C4-2B (cell line): ENCODE data around the gene LRRTM3.

ENCODE experiments used
- H3K27ac ChIP-seq: fragments of 450-650 bp; 2 replicates; pipeline ENCODE4 v1.5.1; 2017
- ZFX ChIP-seq: fragments of 450-650 bp; IDR thresholded peaks from 2 replicates; pipeline ENCODE4 v1.6.1; 2017
- TF ChIP-seq, protein P1 (sequence below): fragments of 450-650 bp; conservative IDR thresholded peaks from 2 replicates; pipeline ENCODE4 v1.5.1; 2017; ENCODE audit warnings: mild to moderate bottlenecking

The LRRTM3 gene

DNA sequence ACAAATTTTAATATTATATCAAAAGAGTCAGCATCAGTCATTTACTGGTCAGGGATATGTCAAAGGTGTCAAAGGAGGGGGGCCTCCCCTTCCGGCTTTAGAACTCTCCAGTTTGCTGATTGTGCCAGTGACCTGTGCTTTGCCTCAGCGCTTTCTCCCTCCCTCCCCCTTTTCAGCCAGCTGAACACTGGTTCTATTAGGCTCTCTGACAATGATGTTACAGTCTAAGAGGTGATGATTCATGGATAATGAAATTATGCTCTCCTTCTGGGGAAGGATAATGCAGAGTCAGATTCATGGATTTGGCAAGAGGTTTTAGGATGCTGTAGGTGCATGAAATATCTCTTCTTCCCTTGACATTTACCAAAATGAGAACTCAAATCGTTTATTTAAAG lies 6.1 kb downstream of the LRRTM3 start:
- no peak overlapping the region for H3K27ac ChIP-seq
- TF ChIP-seq, protein P1, sequence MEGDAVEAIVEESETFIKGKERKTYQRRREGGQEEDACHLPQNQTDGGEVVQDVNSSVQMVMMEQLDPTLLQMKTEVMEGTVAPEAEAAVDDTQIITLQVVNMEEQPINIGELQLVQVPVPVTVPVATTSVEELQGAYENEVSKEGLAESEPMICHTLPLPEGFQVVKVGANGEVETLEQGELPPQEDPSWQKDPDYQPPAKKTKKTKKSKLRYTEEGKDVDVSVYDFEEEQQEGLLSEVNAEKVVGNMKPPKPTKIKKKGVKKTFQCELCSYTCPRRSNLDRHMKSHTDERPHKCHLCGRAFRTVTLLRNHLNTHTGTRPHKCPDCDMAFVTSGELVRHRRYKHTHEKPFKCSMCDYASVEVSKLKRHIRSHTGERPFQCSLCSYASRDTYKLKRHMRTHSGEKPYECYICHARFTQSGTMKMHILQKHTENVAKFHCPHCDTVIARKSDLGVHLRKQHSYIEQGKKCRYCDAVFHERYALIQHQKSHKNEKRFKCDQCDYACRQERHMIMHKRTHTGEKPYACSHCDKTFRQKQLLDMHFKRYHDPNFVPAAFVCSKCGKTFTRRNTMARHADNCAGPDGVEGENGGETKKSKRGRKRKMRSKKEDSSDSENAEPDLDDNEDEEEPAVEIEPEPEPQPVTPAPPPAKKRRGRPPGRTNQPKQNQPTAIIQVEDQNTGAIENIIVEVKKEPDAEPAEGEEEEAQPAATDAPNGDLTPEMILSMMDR, result no peak
- TF ChIP-seq ZFX, result no peak

DNA sequence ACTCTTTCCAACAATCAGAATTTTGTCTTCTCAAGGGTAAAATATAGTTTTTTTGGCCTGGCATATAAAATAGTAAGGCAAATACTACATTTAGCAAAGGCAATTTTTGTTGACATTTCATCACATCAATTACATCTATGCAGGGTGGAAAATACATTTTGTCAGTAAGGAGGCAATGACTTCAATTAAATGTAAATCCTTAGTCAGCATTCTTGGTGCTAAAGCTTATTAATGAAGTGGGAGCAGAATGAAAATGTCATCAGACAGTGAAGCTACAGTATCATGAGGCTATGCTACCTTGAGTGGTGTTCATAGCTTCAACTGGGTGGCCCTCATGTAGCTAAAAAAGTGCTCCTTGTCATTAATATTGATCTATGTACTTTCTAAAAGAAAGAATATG lies 8.9 kb downstream of the LRRTM3 start:
- TF ChIP-seq, protein P1, result no peak
- no peak for TF ChIP-seq ZFX
- no peak overlapping the region for H3K27ac ChIP-seq

DNA sequence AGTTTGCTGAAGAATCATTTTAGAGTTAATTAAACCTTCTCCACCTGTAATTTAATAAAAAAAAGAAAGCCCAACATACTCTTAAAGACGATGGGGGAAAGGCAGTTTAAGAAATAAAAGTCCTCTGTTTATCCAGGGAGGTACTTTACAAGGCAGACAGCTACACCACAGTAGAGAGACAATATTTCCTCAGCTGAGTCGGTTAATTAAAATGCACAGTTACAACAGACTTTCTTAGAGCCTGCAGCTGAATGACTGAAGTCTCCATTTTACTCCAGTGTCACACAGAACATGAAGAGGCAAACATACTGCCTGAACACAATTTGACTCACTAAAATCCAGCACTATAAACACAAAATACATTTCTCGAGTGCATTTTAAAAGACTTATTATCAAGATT lies 15.1 kb downstream of the LRRTM3 start:
- no peak overlapping the region for H3K27ac ChIP-seq
- no peak for TF ChIP-seq ZFX
- TF ChIP-seq, protein P1, result no peak

DNA sequence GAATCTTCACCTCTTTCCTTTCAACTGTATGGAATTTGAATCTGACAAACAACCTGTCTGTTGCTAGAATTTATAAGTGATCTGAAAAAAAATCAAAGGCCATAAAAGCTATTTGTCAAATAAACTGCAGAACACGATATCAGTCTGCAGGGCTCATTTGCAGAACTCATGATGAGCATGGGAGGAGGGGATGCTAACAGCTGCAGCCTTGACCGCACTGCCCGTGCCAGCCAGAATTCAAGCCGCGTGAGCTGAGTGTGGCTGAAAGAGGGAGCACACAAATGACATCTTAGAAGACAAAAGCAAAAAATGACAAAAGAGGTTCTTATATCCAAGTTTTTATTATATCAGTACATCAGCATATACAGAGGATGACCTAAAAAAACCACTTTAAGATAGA lies 15.7 kb downstream of the LRRTM3 start:
- no peak overlapping the region for H3K27ac ChIP-seq
- TF ChIP-seq, protein P1, result no peak
- TF ChIP-seq ZFX, result no peak

DNA sequence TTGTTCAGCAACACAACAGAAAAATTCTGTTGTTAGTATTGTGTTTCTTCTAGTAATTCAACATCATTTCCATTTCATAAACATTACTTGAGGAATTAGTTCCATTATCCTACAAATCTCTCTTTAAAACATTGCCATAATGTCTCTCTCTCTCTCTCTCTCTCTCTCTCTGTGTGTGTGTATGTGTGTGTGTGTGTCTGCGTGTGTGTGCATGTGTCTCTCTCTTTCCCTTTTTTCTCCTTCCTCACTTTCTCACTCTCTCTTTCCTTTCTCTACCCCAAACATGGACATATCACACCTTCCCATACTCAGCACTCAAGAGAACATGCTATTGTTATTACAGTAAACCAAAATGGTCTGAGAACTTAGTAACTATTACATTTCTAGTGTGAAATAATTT lies 16.6 kb downstream of the LRRTM3 start:
- H3K27ac ChIP-seq, result no peak overlapping the region
- TF ChIP-seq, protein P1, result no peak

DNA sequence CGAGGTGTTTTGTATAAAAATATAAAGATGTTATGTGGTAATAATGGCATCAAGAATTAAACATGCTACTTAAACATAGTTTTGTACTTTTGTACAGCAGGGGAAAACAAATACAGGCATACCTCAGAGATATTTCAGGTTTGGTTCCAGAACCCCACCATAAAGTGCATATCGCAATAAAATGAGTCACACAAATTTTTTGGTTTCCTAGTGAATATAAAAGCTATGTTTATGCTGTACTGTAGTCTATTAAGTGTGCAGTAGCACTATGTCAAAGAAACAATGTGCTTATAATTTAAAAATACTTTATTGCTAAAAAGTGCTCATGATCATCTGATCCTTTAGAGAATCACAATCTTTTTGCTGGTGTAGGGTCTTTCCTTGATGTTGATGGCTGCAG lies 17.8 kb downstream of the LRRTM3 start:
- TF ChIP-seq ZFX, result no peak
- H3K27ac ChIP-seq, result no peak overlapping the region

DNA sequence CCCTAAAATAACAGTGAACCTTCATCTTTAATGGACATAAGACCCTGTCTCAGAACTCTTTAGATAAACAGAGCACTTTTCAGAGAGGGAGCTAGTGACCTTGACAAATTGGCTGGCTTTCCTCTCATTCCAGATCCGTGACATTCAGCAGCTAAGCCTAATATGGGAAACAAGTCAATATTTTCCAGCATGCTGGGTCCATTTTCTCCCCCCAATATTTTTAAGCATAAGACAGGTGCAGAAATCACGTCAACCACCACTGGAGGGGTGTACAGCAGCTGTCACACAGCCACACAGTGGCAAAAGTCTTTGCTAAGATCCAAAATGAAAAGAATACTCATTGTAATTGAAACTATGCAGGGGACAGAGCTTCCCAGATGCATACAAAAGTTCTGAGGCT lies 26.1 kb downstream of the LRRTM3 start:
- TF ChIP-seq, protein P1, result no peak
- TF ChIP-seq ZFX, result no peak
- H3K27ac ChIP-seq, result no peak overlapping the region

DNA sequence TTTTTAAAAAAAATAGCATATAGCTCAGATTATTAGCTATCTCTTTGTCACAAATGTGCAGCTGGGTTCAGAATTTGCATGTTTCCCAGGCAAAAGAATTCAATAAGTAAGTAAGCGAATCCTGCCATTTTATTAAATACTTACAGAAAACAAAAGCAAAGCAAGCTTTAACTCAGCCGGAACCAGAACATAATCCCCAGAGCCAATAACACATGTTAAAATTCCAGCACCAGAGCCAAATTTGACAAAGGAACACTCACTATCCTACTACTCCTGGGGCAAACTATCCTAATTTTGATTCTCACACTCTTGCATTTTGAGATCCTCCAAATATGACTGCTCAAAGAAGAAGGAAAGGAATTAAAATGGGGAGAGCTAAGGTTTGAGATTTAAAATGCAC lies 32.6 kb downstream of the LRRTM3 start:
- no peak for TF ChIP-seq ZFX
- no peak overlapping the region for H3K27ac ChIP-seq

DNA sequence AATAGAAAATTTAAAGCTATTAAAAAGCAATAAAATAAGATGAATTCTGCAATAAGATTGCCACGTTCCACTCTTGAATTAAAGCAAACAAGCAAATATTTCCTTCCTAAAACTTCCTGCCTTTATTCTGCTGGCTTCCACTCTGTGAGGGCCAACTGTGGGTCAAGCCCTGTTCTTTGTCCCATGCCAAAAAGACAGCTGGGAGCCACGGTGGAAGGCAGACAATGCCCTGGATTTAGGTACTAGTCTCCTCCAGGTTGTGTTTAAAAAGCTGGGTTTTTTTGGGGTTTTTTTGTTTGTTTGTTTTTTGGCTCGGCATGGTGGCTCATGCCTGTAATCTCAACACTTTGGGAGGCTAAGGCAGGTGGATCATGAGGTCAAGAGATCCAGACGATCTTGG lies 39.1 kb downstream of the LRRTM3 start:
- TF ChIP-seq, protein P1, result no peak
- TF ChIP-seq ZFX, result no peak
- H3K27ac ChIP-seq, result no peak overlapping the region
